SK-N-SH treated with all-trans-retinoic acid at 6 μM for 48 hours (cell line): Measurements from ENCODE around the gene KLHL29.
A peak's percentile ranks its signal among the peaks of the same experiment; 100 is the strongest.

ENCODE experiments used
- ATAC-seq: fragments of 200-7000 bp; cut with Tn5 transposase; 3 replicates; pipeline ENCODE4 v1.9.1; 2020; ENCODE audit warnings: mild to moderate bottlenecking, moderate library complexity
- ARNTL ChIP-seq: fragments of 450-650 bp; formaldehyde crosslinking; IDR thresholded peaks from 2 replicates; pipeline ENCODE4 v1.5.0; 2020; ENCODE audit warnings: low read depth, mild to moderate bottlenecking, moderate library complexity, borderline replicate concordance
- BACH2 ChIP-seq: fragments of 250-450 bp; sonication (Bioruptor Pico); IDR thresholded peaks from 2 replicates; pipeline ENCODE4 v1.9.0; 2021; ENCODE audit warnings: mild to moderate bottlenecking, borderline replicate concordance
- CSDC2 ChIP-seq: fragments of 250-450 bp; sonication (Bioruptor Pico); IDR thresholded peaks from 2 replicates; pipeline ENCODE4 v1.5.0; 2020; ENCODE audit warnings: mild to moderate bottlenecking, moderate library complexity
- CSRNP3 ChIP-seq: fragments of 250-450 bp; sonication (Bioruptor Pico); IDR thresholded peaks from 2 replicates; pipeline ENCODE4 v1.5.1; 2021; ENCODE audit warnings: mild to moderate bottlenecking, moderate library complexity
- ESRRG ChIP-seq: fragments of 250-450 bp; sonication (Bioruptor Pico); IDR thresholded peaks from 2 replicates; pipeline ENCODE4 v1.6.1; 2021; ENCODE audit warnings: mild to moderate bottlenecking
- GLIS3 ChIP-seq: fragments of 250-450 bp; sonication (Bioruptor Pico); IDR thresholded peaks from 2 replicates; pipeline ENCODE4 v1.5.0; 2020; ENCODE audit warnings: mild to moderate bottlenecking, moderate library complexity
- OSR1 ChIP-seq: fragments of 250-450 bp; sonication (Bioruptor Pico); IDR thresholded peaks from 2 replicates; pipeline ENCODE4 v1.8.0; 2022; ENCODE audit warnings: moderate library complexity, mild to moderate bottlenecking, inconsistent platforms
- PPARA ChIP-seq: fragments of 250-450 bp; sonication (Bioruptor Pico); IDR thresholded peaks from 2 replicates; pipeline ENCODE4 v1.5.0; 2020; ENCODE audit warnings: mild to moderate bottlenecking, borderline replicate concordance
- RARB ChIP-seq: fragments of 250-450 bp; sonication (Bioruptor Pico); IDR thresholded peaks from 2 replicates; pipeline ENCODE4 v1.8.0; 2021; ENCODE audit warnings: mild to moderate bottlenecking, moderate library complexity
- SNAI2 ChIP-seq: fragments of 250-450 bp; sonication (Bioruptor Pico); IDR thresholded peaks from 2 replicates; pipeline ENCODE4 v1.5.0; 2020; ENCODE audit warnings: mild to moderate bottlenecking, moderate library complexity
- TCF4 ChIP-seq: fragments of 250-450 bp; sonication (Bioruptor Pico); IDR thresholded peaks from 2 replicates; pipeline ENCODE4 v1.8.0; 2021; ENCODE audit warnings: mild to moderate bottlenecking, moderate library complexity, borderline replicate concordance
- TOX ChIP-seq: fragments of 250-450 bp; sonication (Bioruptor Pico); IDR thresholded peaks from 2 replicates; pipeline ENCODE4 v1.8.0; 2021; ENCODE audit warnings: mild to moderate bottlenecking, moderate library complexity, borderline replicate concordance
- ZC3H10 ChIP-seq: fragments of 250-450 bp; sonication (Bioruptor Pico); IDR thresholded peaks from 2 replicates; pipeline ENCODE4 v1.5.1; 2021; ENCODE audit warnings: mild to moderate bottlenecking, moderate library complexity
- ZFP30 ChIP-seq: fragments of 450-650 bp; formaldehyde crosslinking; IDR thresholded peaks from 2 replicates; pipeline ENCODE4 v1.5.0; 2022; ENCODE audit warnings: mild to moderate bottlenecking, moderate library complexity
- ZNF565 ChIP-seq: fragments of 450-650 bp; formaldehyde crosslinking; conservative IDR thresholded peaks from 2 replicates; pipeline ENCODE4 v1.5.0; 2020; ENCODE audit warnings: low read depth, mild to moderate bottlenecking, moderate library complexity
- ZNF70 ChIP-seq: fragments of 450-650 bp; formaldehyde crosslinking; IDR thresholded peaks from 2 replicates; pipeline ENCODE4 v1.5.0; 2020; ENCODE audit warnings: mild to moderate bottlenecking, moderate library complexity
- ZNF8 ChIP-seq: fragments of 450-650 bp; formaldehyde crosslinking; IDR thresholded peaks from 2 replicates; pipeline ENCODE4 v1.5.0; 2020; ENCODE audit warnings: mild to moderate bottlenecking, moderate library complexity
- TF ChIP-seq, protein P1 (sequence below): fragments of 250-450 bp; sonication (Bioruptor Pico); IDR thresholded peaks from 2 replicates; pipeline ENCODE4 v1.5.1; 2020; ENCODE audit warnings: low read depth, mild to moderate bottlenecking, moderate library complexity
- TF ChIP-seq, protein P2 (sequence below): fragments of 250-450 bp; sonication (Bioruptor Pico); IDR thresholded peaks from 2 replicates; pipeline ENCODE4 v1.8.0; 2021; ENCODE audit warnings: low read depth, mild to moderate bottlenecking, moderate library complexity, borderline replicate concordance

Gene KLHL29

DNA sequence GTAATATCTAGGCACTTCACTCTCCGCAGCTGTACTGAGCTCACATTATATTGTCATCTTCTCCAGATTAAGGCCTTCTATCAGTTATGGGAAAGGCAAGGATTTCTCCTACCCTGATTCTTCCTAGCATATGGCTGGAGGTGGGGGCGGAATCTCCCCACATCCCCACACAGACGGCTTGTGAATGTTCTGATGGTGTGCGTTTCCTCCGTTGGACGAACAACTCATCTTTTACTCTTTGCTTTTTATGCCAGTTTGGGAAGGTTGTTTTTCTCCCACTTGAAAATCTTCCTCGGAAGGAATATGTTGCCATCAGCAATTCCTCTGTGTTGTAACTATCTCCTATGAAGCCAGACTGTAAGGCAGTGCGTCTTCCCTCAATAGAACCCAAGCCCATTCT is 24.3 kb downstream of the KLHL29 start:
- ATAC-seq: no peak
- no peak for TF ChIP-seq TCF4 (CRISPR knock-in tag)
- no peak for TF ChIP-seq ARNTL
- TF ChIP-seq ZNF70 (CRISPR knock-in tag): no peak
- TF ChIP-seq, protein P1, sequence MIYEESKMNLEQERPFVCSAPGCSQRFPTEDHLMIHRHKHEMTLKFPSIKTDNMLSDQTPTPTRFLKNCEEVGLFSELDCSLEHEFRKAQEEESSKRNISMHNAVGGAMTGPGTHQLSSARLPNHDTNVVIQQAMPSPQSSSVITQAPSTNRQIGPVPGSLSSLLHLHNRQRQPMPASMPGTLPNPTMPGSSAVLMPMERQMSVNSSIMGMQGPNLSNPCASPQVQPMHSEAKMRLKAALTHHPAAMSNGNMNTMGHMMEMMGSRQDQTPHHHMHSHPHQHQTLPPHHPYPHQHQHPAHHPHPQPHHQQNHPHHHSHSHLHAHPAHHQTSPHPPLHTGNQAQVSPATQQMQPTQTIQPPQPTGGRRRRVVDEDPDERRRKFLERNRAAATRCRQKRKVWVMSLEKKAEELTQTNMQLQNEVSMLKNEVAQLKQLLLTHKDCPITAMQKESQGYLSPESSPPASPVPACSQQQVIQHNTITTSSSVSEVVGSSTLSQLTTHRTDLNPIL (CRISPR knock-in tag): no peak
- no peak for TF ChIP-seq ZFP30
- no peak for TF ChIP-seq CSRNP3 (CRISPR knock-in tag)
- TF ChIP-seq SNAI2 (CRISPR knock-in tag): no peak
- no peak for TF ChIP-seq ZNF8
- no peak for TF ChIP-seq ESRRG (CRISPR knock-in tag)
- TF ChIP-seq CSDC2 (CRISPR knock-in tag): no peak
- no peak for TF ChIP-seq GLIS3 (CRISPR knock-in tag)

DNA sequence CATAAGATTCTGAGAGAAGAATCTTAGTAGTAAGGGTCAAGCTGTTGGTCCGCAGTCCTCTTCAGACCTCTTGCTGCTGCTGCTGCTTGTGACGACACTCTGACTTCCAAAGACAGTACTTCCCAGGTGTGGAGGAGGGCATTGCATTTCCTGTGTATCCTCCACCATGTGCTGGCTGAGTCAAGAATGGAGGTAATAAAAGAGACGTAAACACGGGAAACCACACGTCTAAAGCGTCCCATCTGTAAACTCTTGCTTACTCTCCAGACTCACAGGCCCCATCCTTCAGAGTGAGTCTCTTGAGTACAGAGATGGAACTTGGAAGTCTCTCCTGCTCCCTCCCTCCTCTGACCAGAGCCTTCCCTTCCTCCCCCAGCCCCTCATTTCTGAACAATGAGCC is 25.6 kb downstream of the KLHL29 start:
- ATAC-seq: no peak
- TF ChIP-seq RARB (no peak), ZC3H10 (CRISPR knock-in tag) (no peak), PPARA (CRISPR knock-in tag) (no peak), BACH2 (no peak), OSR1 (no peak), ARNTL (no peak), ZFP30 (no peak)
- TF ChIP-seq, protein P1 (CRISPR knock-in tag): no peak

GRCh38 chr2:23411752-23412431 is 26.9 kb downstream of the KLHL29 start:
- peak; percentile 26; the same call in 2 of the 3 replicates for ATAC-seq
- no peak for TF ChIP-seq ESRRG (CRISPR knock-in tag)
- TF ChIP-seq OSR1: no peak
- TF ChIP-seq RARB: no peak
- TF ChIP-seq, protein P1 (CRISPR knock-in tag): no peak
- TF ChIP-seq BACH2: no peak
- TF ChIP-seq, protein P2, sequence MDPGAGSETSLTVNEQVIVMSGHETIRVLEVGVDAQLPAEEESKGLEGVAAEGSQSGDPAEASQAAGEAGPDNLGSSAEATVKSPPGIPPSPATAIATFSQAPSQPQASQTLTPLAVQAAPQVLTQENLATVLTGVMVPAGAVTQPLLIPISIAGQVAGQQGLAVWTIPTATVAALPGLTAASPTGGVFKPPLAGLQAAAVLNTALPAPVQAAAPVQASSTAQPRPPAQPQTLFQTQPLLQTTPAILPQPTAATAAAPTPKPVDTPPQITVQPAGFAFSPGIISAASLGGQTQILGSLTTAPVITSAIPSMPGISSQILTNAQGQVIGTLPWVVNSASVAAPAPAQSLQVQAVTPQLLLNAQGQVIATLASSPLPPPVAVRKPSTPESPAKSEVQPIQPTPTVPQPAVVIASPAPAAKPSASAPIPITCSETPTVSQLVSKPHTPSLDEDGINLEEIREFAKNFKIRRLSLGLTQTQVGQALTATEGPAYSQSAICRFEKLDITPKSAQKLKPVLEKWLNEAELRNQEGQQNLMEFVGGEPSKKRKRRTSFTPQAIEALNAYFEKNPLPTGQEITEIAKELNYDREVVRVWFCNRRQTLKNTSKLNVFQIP (CRISPR knock-in tag): no peak
- TF ChIP-seq ZC3H10 (CRISPR knock-in tag): no peak
- no peak for TF ChIP-seq ZNF8
- TF ChIP-seq TOX (CRISPR knock-in tag): no peak
- TF ChIP-seq ZFP30: no peak
- no peak for TF ChIP-seq ARNTL
- TF ChIP-seq TCF4 (CRISPR knock-in tag): no peak

DNA sequence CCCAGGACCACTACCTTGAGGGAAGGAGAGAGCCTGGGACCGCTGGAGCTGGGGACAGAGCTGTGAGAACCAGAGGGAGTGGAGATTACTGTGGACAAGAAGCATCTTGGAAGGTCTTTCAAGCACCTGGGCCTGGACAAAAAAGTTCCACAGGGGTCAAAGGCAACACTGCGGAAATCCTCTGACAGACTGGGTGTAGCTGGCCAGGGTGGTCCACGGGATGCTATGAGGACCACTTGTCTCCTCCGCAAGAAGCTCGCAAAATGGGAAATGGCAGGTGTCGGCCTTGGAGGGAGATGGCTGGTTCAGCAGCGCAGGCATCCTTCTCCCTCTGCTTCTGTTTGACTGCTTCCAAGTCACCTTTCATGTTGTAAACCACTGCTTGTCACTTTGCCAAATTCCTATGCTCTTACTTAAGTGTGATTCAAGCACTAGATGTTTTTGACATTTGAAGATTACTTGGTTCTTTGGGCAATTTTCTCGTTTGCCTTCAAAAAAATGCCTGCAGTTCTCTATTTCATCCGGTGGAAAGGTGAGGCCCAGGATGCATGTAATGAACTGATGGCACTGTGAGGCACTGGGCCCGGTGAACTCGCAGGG is 27.7 kb downstream of the KLHL29 start:
- TF ChIP-seq, protein P2 (CRISPR knock-in tag): no peak
- TF ChIP-seq, protein P1 (CRISPR knock-in tag): no peak
- TF ChIP-seq ZNF8: no peak
- TF ChIP-seq ZC3H10 (CRISPR knock-in tag): no peak
- TF ChIP-seq SNAI2 (CRISPR knock-in tag): no peak
- TF ChIP-seq RARB: no peak
- no peak for TF ChIP-seq ESRRG (CRISPR knock-in tag)
- TF ChIP-seq GLIS3 (CRISPR knock-in tag): no peak
- no peak for TF ChIP-seq CSRNP3 (CRISPR knock-in tag)
- TF ChIP-seq ZNF70 (CRISPR knock-in tag): no peak
- no peak for TF ChIP-seq ZNF565 (CRISPR knock-in tag)
- no peak for TF ChIP-seq BACH2
- no peak for TF ChIP-seq TOX (CRISPR knock-in tag)
- no peak for TF ChIP-seq ZFP30
- ATAC-seq: no peak
